ENCODE results near the gene SLC22A15. TPM values are rescaled to one million over a fixed set of nuclear protein-coding genes. Genes with fewer than 3 reads are reported as not detected.

SLC22A15 gene
- total and polyA plus RNA-seq, 8 donors: 1.5 to 4.9 (median 3.3) TPM

DNA sequence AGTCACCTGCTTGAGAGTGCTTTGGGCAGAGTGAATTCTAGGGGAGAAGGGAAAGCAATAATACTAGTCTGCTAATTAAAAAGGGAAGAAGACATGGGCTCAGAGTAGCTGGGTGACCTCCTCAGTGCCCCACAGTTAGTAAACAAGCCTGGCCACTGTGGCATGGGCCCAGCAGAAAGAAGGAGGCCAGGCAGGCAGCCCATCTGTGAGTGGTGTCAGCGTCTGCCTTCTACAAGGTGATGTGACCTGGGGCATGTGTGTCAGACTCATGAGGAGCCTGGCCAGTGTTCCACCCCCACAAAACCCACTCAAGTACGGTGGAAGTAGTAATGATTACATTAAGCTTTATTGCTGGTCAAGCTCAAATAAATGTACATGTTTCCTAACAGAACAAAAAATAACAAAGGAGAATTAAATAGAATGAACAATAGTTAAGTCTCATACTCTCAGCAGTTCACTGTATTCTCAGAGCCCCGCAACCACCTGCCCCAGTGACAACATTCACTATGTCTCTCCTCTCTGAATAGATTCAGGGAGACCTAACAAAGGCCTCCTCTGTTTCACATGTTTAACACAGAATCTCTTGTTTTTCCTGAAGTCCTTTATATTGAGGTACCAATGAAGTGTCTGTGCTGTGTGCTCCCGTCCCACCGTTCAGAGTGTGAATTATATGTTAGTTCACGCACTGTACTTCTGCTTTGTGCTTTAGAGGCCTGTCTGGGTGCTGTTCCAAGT lies 32.5 kb downstream of the SLC22A15 start:
- FAIRE-seq (no peak), ATAC-seq (no peak), DNase-seq (no peak)
- H3K4me1 ChIP-seq: no peaks in the 10 kb centered on the region
- no peak overlapping the region for H3K4me3 ChIP-seq
- TF ChIP-seq, protein P1, sequence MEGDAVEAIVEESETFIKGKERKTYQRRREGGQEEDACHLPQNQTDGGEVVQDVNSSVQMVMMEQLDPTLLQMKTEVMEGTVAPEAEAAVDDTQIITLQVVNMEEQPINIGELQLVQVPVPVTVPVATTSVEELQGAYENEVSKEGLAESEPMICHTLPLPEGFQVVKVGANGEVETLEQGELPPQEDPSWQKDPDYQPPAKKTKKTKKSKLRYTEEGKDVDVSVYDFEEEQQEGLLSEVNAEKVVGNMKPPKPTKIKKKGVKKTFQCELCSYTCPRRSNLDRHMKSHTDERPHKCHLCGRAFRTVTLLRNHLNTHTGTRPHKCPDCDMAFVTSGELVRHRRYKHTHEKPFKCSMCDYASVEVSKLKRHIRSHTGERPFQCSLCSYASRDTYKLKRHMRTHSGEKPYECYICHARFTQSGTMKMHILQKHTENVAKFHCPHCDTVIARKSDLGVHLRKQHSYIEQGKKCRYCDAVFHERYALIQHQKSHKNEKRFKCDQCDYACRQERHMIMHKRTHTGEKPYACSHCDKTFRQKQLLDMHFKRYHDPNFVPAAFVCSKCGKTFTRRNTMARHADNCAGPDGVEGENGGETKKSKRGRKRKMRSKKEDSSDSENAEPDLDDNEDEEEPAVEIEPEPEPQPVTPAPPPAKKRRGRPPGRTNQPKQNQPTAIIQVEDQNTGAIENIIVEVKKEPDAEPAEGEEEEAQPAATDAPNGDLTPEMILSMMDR (IDR thresholded peaks at IDR 0.05): no peak
- H3K27ac ChIP-seq: no peak overlapping the region
- WGBS, 2 donors: 76 to 84% methylated on average over 6 of the region's 6 CpGs
- H3K27me3 ChIP-seq: no peaks in the 10 kb centered on the region
- no peaks in the 10 kb centered on the region for H3K36me3 ChIP-seq
- no peaks in the 10 kb centered on the region for H3K9me3 ChIP-seq
- intact Hi-C loops (cut with DNase I): no loop called here

DNA sequence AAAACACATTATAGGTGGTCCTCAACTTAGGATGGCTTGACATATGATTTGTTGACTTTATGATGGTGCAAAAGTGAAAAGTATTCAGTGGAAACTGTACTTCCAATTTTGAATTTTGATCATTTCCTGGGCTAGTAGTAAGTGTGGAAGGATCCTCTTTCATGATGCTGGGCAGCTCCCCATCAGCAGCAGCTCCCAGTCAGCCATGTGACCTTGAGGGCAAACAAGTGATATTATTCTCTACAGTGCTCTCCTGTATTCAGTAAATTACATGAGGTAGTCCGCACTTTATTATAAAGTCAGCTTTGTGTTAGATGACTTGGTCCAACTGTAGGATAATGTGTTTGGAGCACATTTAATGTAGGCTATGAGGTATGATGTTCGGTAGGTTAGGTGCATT lies 36.4 kb downstream of the SLC22A15 start:
- H3K27me3 ChIP-seq: no peaks in the 10 kb centered on the region
- H3K9me3 ChIP-seq: no peaks in the 10 kb centered on the region
- no peak for DNase-seq
- TF ChIP-seq, protein P1 (IDR thresholded peaks at IDR 0.05): no peak
- intact Hi-C loops (cut with DNase I): no loop called here
- ATAC-seq: no peak
- peaks cover 0 to 5% (median 0%) of the 10 kb centered on the region in 3 donors for H3K4me1 ChIP-seq
- no peak overlapping the region for H3K27ac ChIP-seq
- no peaks in the 10 kb centered on the region for H3K36me3 ChIP-seq
- H3K4me3 ChIP-seq: no peak overlapping the region
- FAIRE-seq: no peak
- 93 to 98% methylated on average over 2 of the region's 2 CpGs for WGBS, 2 donors

DNA sequence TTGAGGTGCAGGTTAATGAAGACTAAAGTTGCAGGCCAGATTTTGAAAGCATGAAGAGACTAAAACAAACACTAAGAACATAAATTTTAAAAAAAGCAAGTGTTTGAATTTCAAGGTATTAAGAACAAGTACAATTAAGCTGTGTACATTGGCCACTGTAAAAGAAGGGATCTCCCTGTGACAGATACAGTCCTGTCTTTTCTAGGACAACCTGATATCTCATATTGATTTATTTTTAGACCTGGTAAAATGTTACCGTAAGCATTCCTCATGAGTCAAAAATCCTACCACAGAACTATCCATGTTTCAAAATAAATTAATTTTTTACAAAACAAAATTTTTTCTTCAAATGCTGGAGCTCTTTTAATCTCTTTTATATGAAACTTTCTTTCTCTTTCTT lies 39.4 kb downstream of the SLC22A15 start:
- Histone ChIP-seq H3K27me3 (no peaks in the 10 kb centered on the region), H3K36me3 (no peaks in the 10 kb centered on the region), H3K4me3 (no peak overlapping the region), H3K4me1 (peaks cover 0 to 5% (median 0%) of the 10 kb centered on the region in 3 donors), H3K9me3 (no peaks in the 10 kb centered on the region), H3K27ac (no peak overlapping the region)
- WGBS, 2 donors: 18 to 31% methylated on average over 1 of the region's 1 CpG
- DNase-seq (no peak), ATAC-seq (no peak), FAIRE-seq (no peak)
- intact Hi-C loops (cut with DNase I): no loop called here
- TF ChIP-seq, protein P1 (IDR thresholded peaks at IDR 0.05): no peak

DNA sequence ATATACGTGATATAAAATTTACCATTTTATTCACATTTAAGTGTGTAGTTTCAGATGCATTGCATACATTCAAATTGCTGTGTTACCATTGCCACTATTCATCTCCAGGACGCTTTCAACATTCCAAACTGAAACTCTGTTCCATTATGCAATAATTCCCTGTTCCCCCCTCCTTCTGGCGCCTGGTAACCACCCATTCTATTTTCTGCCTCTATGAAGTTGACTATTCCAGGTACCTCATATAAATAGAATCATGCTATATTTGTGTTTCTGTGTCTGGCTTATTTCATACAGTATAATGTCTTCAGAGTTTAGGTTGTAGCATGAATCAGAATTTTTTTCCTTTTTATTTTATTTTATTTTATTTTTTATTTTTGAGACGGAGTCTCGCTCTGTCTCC lies 41.7 kb downstream of the SLC22A15 start:
- WGBS, 2 donors: 92 to 95% methylated on average over 5 of the region's 5 CpGs
- TF ChIP-seq, protein P1 (IDR thresholded peaks at IDR 0.05): no peak
- no peak for DNase-seq

DNA sequence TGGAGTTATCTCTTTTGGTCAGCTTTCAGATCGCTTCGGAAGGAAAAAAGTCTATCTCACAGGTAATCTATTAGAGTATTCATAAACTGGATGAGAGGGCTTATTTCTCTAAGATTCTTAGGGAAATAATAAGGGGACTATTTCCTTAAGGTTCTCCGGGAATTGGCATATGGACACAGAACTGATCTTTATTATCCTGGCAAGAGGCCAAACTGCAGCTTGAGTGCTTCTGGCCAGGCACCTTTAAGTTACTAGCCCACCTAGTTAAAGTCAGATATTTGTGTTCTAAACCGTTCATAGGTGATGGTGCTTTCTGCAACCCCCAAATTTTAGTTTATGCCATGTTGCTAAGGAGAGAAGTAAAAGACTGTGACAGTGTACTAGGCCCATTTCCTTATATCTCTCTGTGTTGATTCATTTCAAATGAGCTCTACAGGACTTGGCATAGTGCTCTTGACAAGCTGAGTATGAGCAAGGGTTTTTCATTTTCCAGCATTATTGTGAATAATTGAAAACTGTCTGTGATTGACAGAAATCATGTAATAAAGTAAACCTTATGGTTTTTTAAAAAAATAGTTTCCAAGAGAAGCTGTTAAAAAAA lies 43.4 kb downstream of the SLC22A15 start:
- TF ChIP-seq, protein P1 (IDR thresholded peaks at IDR 0.05): no peak
- Histone ChIP-seq H3K27ac (no peak overlapping the region), H3K9me3 (no peaks in the 10 kb centered on the region), H3K36me3 (peaks cover 0 to 4% (median 0%) of the 10 kb centered on the region in 3 donors), H3K4me1 (peaks cover 0 to 5% (median 0%) of the 10 kb centered on the region in 3 donors), H3K4me3 (no peak overlapping the region), H3K27me3 (no peaks in the 10 kb centered on the region)
- FAIRE-seq (no peak), ATAC-seq (peak in 2 of 4 donors; percentile 24 to 40), DNase-seq (no peak)
- WGBS, 2 donors: 44 to 54% methylated on average over 4 of the region's 4 CpGs
- intact Hi-C loops (cut with DNase I): no loop called here

More for the DNA sequence above, 41.7 kb downstream of the SLC22A15 start:
- no peak for FAIRE-seq
- peaks cover 0 to 4% (median 0%) of the 10 kb centered on the region in 3 donors for H3K36me3 ChIP-seq
- no peaks in the 10 kb centered on the region for H3K9me3 ChIP-seq
- peaks cover 0 to 5% (median 0%) of the 10 kb centered on the region in 3 donors for H3K4me1 ChIP-seq
- ATAC-seq: no peak
- H3K27me3 ChIP-seq: no peaks in the 10 kb centered on the region
- no peak overlapping the region for H3K4me3 ChIP-seq
- H3K27ac ChIP-seq: no peak overlapping the region
- intact Hi-C loops (cut with DNase I): no loop called here
